Large intestine (tissue), 3 donors: ENCODE measurements around the gene AMACR. TPM values are rescaled to one million over a fixed set of nuclear protein-coding genes. Genes with fewer than 3 reads are reported as not detected.

Experiments
- DNase-seq, 2 donors: peaks; one replicate each; pipeline versions ENCODE4 v3.0.0 to v3.0.0-alpha.2; 2013
- H3K27ac ChIP-seq: one replicate; pipeline ENCODE4 v1.5.1; 2013; ENCODE audit warnings: low read length
- H3K27me3 ChIP-seq: 2 replicates; pipeline ENCODE4 v1.6.1; 2013; ENCODE audit warnings: low read length; ENCODE audit not compliant: control insufficient read depth, insufficient read depth
- H3K36me3 ChIP-seq: 2 replicates; pipeline ENCODE4 v1.6.1; 2013; ENCODE audit warnings: low read length; ENCODE audit not compliant: control insufficient read depth, insufficient read depth
- H3K4me1 ChIP-seq: one replicate; pipeline ENCODE4 v1.6.1; 2013; ENCODE audit warnings: low read length; ENCODE audit not compliant: control insufficient read depth, insufficient read depth
- H3K4me3 ChIP-seq: one replicate; pipeline ENCODE4 v1.5.1; 2013; ENCODE audit warnings: low read length
- H3K9me3 ChIP-seq: one replicate; pipeline ENCODE4 v1.6.1; 2013; ENCODE audit warnings: mild to moderate bottlenecking, low read depth, low read length, moderate library complexity; ENCODE audit not compliant: control insufficient read depth
- WGBS: methylation state at CpG from one replicate; pipeline ENCODE4 v1.1.5; 2013; ENCODE audit warnings: low lambda C conversion rate; ENCODE audit not compliant: insufficient coverage; 5-methylcytosine and 5-hydroxymethylcytosine counted together
- polyA plus RNA-seq: library from polyadenylated mRNA; unstranded; fragments of 120-200 nt; gene quantifications from one replicate; pipeline ENCODE4 v1.2.1, GENCODE V29; 2013

Gene AMACR
- polyA plus RNA-seq, 1 donor: 59.5 TPM

- Histone ChIP-seq H3K4me3 (no peak overlapping the region), H3K36me3 (peaks cover 71% of the 10 kb centered on the region), H3K27me3 (no peaks in the 10 kb centered on the region), H3K27ac (no peak overlapping the region), H3K9me3 (no peaks in the 10 kb centered on the region), H3K4me1 (peaks cover 8% of the 10 kb centered on the region)
- peak; percentile 28 to 50 for DNase-seq
- no CpG with 5 or more reads among the region's 6 CpGs for WGBS
Measured at GRCh38 chr5:33997331-33997983, 10.4 kb downstream of the AMACR start.

DNA sequence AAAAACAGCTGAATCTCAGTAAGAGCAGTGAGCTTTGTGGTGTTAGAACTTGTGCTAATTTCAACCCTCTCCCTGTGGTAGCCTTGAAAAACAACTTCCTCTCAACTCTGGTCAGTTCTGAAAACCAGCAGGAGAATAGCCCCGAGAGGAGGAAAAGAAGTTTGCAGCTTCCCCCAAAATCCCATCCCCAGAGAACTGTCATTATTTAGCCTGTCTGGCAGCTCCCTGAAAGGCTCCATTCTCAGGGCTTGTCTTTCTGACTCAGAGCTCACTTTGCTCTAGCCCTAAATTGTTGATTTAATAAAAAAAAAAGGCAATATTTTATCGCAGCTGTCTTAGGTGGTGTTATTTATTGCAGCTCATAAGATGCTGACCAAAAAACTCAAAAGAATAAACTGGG is 12.0 kb downstream of the AMACR start:
- H3K9me3 ChIP-seq: no peaks in the 10 kb centered on the region
- no CpG with 5 or more reads among the region's 2 CpGs for WGBS
- no peaks in the 10 kb centered on the region for H3K27me3 ChIP-seq
- H3K4me3 ChIP-seq: no peak overlapping the region
- no peak for DNase-seq
- H3K4me1 ChIP-seq: peaks cover under 1% of the 10 kb centered on the region
- H3K27ac ChIP-seq: no peak overlapping the region
- H3K36me3 ChIP-seq: peaks cover 73% of the 10 kb centered on the region

DNA sequence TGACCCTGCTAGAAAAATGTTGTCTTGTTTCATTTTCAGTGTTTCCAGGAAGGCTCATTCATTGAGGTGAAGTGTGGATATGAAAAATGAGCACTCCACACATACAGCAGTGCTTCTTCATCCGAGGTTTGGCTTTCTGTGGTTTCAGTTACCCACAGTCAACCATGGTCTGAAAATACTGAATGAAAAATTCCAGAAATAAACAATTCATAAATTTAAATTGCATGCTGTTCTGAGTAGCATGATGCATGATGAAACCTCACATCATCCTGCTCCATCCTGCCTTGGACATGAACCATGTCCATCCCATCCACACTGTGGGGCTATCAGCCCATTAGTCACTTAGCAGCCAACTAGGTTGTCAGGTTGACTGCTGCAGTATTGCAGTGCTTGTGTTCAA is 13.0 kb downstream of the AMACR start:
- H3K9me3 ChIP-seq: no peaks in the 10 kb centered on the region
- H3K27ac ChIP-seq: no peak overlapping the region
- no CpG with 5 or more reads among the region's 1 CpG for WGBS
- H3K4me1 ChIP-seq: no peaks in the 10 kb centered on the region
- no peak for DNase-seq
- peaks cover 69% of the 10 kb centered on the region for H3K36me3 ChIP-seq
- no peak overlapping the region for H3K4me3 ChIP-seq
- no peaks in the 10 kb centered on the region for H3K27me3 ChIP-seq

GRCh38 chr5:33992864-33993263 is 15.0 kb downstream of the AMACR start:
- H3K9me3 ChIP-seq: no peaks in the 10 kb centered on the region
- DNase-seq: no peak
- H3K4me1 ChIP-seq: no peaks in the 10 kb centered on the region
- H3K27me3 ChIP-seq: no peaks in the 10 kb centered on the region
- no peak overlapping the region for H3K4me3 ChIP-seq
- WGBS: 100% methylated on average over 1 of the region's 2 CpGs
- no peak overlapping the region for H3K27ac ChIP-seq
- peaks cover 71% of the 10 kb centered on the region for H3K36me3 ChIP-seq

- WGBS: 94% methylated on average over 2 of the region's 6 CpGs
- DNase-seq: no peak
- H3K27ac ChIP-seq: no peak overlapping the region
- H3K4me3 ChIP-seq: no peak overlapping the region
- no peaks in the 10 kb centered on the region for H3K27me3 ChIP-seq
- peaks cover 2% of the 10 kb centered on the region for H3K9me3 ChIP-seq
- peaks cover 7% of the 10 kb centered on the region for H3K4me1 ChIP-seq
- peaks cover 28% of the 10 kb centered on the region for H3K36me3 ChIP-seq
Measured at GRCh38 chr5:33985447-33985846, 22.4 kb downstream of the AMACR start.

GRCh38 chr5:33984671-33985124 is 23.2 kb downstream of the AMACR start, which contains the start of gene SLC45A2:
SLC45A2 (minus strand) TSS chr5:33984693; CDS start chr5:33984583, 110 bp downstream.
- no peak within 1 kb of the TSS for H3K27ac ChIP-seq
- H3K9me3 ChIP-seq: peaks cover 2% of the 10 kb centered on the region
- no peak for DNase-seq
- H3K4me3 ChIP-seq: no peak within 1 kb of the TSS
- H3K27me3 ChIP-seq: no peaks in the 10 kb centered on the region
- peaks cover 28% of the 10 kb centered on the region for H3K36me3 ChIP-seq
- WGBS: 94% methylated on average over 3 of the region's 7 CpGs
- peaks cover 7% of the 10 kb centered on the region for H3K4me1 ChIP-seq

GRCh38 chr5:33984178-33984577 is 23.7 kb downstream of the AMACR start:
- Histone ChIP-seq H3K9me3 (peaks cover 2% of the 10 kb centered on the region), H3K4me1 (peaks cover 7% of the 10 kb centered on the region), H3K4me3 (no peak overlapping the region), H3K27ac (no peak overlapping the region), H3K27me3 (no peaks in the 10 kb centered on the region), H3K36me3 (peaks cover 27% of the 10 kb centered on the region)
- DNase-seq: no peak
- WGBS: no CpG with 5 or more reads among the region's 15 CpGs

DNA sequence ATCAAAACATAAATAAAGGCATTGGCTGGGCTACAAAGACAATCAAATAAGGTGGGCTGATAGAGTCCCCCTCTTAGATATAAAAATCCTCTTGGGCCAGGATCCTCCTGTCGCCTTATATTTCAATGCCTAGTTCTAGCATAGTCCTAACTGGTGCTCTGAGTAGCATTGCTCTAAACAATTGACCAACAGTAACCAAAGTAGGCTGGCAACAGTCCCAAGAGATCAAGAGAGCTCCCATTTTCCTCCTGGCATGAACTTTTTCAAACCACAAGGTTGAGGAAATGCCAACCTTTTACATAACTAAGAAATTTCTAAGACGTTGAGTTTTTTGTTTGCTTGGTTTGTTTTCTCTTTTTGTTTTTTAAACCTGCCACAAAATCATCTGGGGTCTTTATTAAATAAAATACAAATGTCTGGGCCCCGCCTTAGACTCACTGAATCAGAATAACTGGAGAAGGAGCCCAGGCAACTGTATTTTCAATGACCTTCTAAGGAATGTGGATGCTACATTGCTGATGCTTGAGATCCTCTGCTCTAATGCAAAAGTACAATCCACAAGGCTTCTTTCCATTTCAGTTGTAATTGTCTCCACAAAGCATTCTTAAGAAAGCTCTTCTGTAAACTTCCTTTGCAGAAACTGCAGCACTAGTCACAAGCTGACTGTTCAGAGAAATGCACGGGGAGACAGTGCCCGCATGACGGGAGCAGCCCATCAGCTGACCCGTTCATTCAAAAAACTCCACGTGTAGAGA is 26.3 kb downstream of the AMACR start:
- H3K36me3 ChIP-seq: peaks cover 6% of the 10 kb centered on the region
- no peaks in the 10 kb centered on the region for H3K27me3 ChIP-seq
- H3K9me3 ChIP-seq: peaks cover 2% of the 10 kb centered on the region
- peaks cover 7% of the 10 kb centered on the region for H3K4me1 ChIP-seq
- H3K4me3 ChIP-seq: no peak overlapping the region
- no peak for DNase-seq
- 86% methylated on average over 4 of the region's 8 CpGs for WGBS
- H3K27ac ChIP-seq: no peak overlapping the region

DNA sequence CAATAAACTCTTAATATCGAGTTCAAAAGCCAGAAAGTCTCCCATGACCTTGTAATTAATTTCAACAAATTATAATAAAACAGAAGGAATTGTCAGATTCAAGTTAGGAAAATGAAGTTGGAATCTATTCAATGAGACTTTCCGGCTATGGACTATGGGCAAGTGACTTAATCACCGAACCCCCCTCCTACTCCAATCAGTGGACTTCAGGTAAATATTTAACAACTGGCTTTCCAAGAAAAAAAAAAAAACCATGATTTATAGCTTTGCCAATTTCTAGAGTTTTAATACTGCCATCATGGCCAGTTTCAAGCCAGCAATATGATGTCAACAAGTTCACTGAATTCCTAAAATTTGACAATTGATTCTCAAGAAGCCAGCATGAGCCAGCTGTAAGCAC is 27.8 kb downstream of the AMACR start:
- Histone ChIP-seq H3K4me1 (peaks cover 7% of the 10 kb centered on the region), H3K36me3 (no peaks in the 10 kb centered on the region), H3K4me3 (no peak overlapping the region), H3K9me3 (peaks cover 2% of the 10 kb centered on the region), H3K27ac (no peak overlapping the region), H3K27me3 (no peaks in the 10 kb centered on the region)
- no peak for DNase-seq
- WGBS: 72% methylated on average over 2 of the region's 3 CpGs

- DNase-seq: no peak
- no peak overlapping the region for H3K4me3 ChIP-seq
- H3K9me3 ChIP-seq: no peaks in the 10 kb centered on the region
- no peaks in the 10 kb centered on the region for H3K36me3 ChIP-seq
- H3K27ac ChIP-seq: no peak overlapping the region
- H3K4me1 ChIP-seq: peaks cover under 1% of the 10 kb centered on the region
- no peaks in the 10 kb centered on the region for H3K27me3 ChIP-seq
- WGBS: no CpG with 5 or more reads among the region's 1 CpG
Measured at GRCh38 chr5:33978306-33978705, 29.5 kb downstream of the AMACR start.
